Stomach smooth muscle (tissue), 2 donors: ENCODE data around the gene ZCCHC7.
"Not testable (repeated sequence)": the region's sequence is repeated elsewhere in the genome, so short reads cannot be mapped to it uniquely, and the experiment has no call there.

ENCODE experiments used
- H3K27ac ChIP-seq: one replicate; pipeline ENCODE4 v1.7.0; 2013; ENCODE audit warnings: mild to moderate bottlenecking, low read length, inconsistent platforms
- H3K27me3 ChIP-seq, 2 donors: one replicate each; pipeline ENCODE4 v1.7.0; 2013; ENCODE audit warnings: low read length in 2 of 2; ENCODE audit not compliant: insufficient read depth in 2 of 2, control insufficient read depth in 1 of 2
- H3K36me3 ChIP-seq, 2 donors: one replicate each; pipeline ENCODE4 v1.7.0; 2013; ENCODE audit warnings: low read length in 2 of 2; ENCODE audit not compliant: control insufficient read depth in 2 of 2, insufficient read depth in 2 of 2
- H3K4me1 ChIP-seq: one replicate; pipeline ENCODE4 v1.7.0; 2013; ENCODE audit warnings: low read length; ENCODE audit not compliant: control insufficient read depth, insufficient read depth
- H3K4me3 ChIP-seq, 2 donors: one replicate each; pipeline ENCODE4 v1.7.0; 2013; ENCODE audit warnings: low read length in 2 of 2
- H3K9ac ChIP-seq, 2 donors: one replicate each; pipeline ENCODE4 v1.7.0; 2013; ENCODE audit warnings: low read length in 2 of 2, mild to moderate bottlenecking in 1 of 2
- H3K9me3 ChIP-seq, 2 donors: one replicate each; pipeline ENCODE4 v1.7.0; 2013; ENCODE audit warnings: low read length in 2 of 2; ENCODE audit not compliant: control insufficient read depth in 2 of 2
- donor health status: healthy.
- donor health status: Pancreatic carcinoma.

The ZCCHC7 gene

GRCh38 chr9:37295178-37295577 is 174.8 kb downstream of the ZCCHC7 start:
- no peak overlapping the region for H3K9ac ChIP-seq
- no peaks in the 10 kb centered on the region for H3K4me1 ChIP-seq
- H3K4me3 ChIP-seq, result no peak overlapping the region
- no peaks in the 10 kb centered on the region for H3K36me3 ChIP-seq
- no peak overlapping the region for H3K27ac ChIP-seq
- H3K9me3 ChIP-seq, result no peaks in the 10 kb centered on the region
- H3K27me3 ChIP-seq, result no peaks in the 10 kb centered on the region

- no peaks in the 10 kb centered on the region for H3K4me1 ChIP-seq
- no peak overlapping the region for H3K27ac ChIP-seq
- no peaks in the 10 kb centered on the region for H3K9me3 ChIP-seq
- H3K36me3 ChIP-seq, result no peaks in the 10 kb centered on the region
- no peak overlapping the region for H3K4me3 ChIP-seq
- H3K9ac ChIP-seq, result no peak overlapping the region
- no peaks in the 10 kb centered on the region for H3K27me3 ChIP-seq
These were observed 175.4 kb downstream of the ZCCHC7 start for GRCh38 chr9:37295796-37296195.

DNA sequence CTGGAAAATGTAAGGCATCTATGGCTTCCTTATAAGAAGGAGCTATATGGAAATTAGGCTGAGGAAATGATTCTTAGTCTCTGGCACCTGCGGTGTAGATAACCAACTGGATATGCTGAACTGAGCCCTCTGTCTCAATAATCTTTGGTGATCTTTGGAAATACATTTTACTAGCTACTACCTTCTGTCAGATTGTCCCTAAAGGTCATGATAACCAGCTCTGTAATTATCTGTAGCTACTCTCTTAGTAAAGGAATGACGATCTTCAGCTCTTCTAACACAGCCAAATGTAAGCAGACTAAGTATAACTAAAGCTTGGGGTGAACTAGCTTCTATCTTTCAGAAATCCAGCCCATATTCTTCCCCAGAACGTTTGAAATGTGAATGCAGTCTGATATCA is 177.2 kb downstream of the ZCCHC7 start:
- Histone ChIP-seq H3K4me1 (no peaks in the 10 kb centered on the region), H3K9me3 (no peaks in the 10 kb centered on the region), H3K9ac (no peak overlapping the region), H3K4me3 (no peak overlapping the region), H3K27ac (no peak overlapping the region), H3K36me3 (no peaks in the 10 kb centered on the region), H3K27me3 (no peaks in the 10 kb centered on the region)

GRCh38 chr9:37300620-37301019 is 180.2 kb downstream of the ZCCHC7 start:
- Histone ChIP-seq H3K4me3 (no peak overlapping the region), H3K27ac (no peak overlapping the region), H3K4me1 (no peaks in the 10 kb centered on the region), H3K9ac (no peak overlapping the region), H3K27me3 (no peaks in the 10 kb centered on the region), H3K36me3 (no peaks in the 10 kb centered on the region), H3K9me3 (no peaks in the 10 kb centered on the region)

GRCh38 chr9:37301042-37301853 is 180.9 kb downstream of the ZCCHC7 start:
- no peak overlapping the region for H3K9ac ChIP-seq
- H3K36me3 ChIP-seq, result no peaks in the 10 kb centered on the region
- no peak overlapping the region for H3K27ac ChIP-seq
- no peaks in the 10 kb centered on the region for H3K27me3 ChIP-seq
- no peaks in the 10 kb centered on the region for H3K4me1 ChIP-seq
- no peak overlapping the region for H3K4me3 ChIP-seq
- H3K9me3 ChIP-seq, result no peaks in the 10 kb centered on the region

GRCh38 chr9:37301854-37302172 is 181.4 kb downstream of the ZCCHC7 start:
- no peaks in the 10 kb centered on the region for H3K9me3 ChIP-seq
- H3K27me3 ChIP-seq, result no peaks in the 10 kb centered on the region
- no peak overlapping the region for H3K4me3 ChIP-seq
- H3K4me1 ChIP-seq, result no peaks in the 10 kb centered on the region
- no peak overlapping the region for H3K27ac ChIP-seq
- H3K9ac ChIP-seq, result no peak overlapping the region
- peaks cover 0 to under 1% of the 10 kb centered on the region in 2 donors for H3K36me3 ChIP-seq

GRCh38 chr9:37302277-37302676 is 181.9 kb downstream of the ZCCHC7 start:
- no peak overlapping the region for H3K27ac ChIP-seq
- H3K4me1 ChIP-seq, result no peaks in the 10 kb centered on the region
- H3K36me3 ChIP-seq, result peaks cover 0 to 2% of the 10 kb centered on the region in 2 donors
- H3K9ac ChIP-seq, result no peak overlapping the region
- no peak overlapping the region for H3K4me3 ChIP-seq
- no peaks in the 10 kb centered on the region for H3K9me3 ChIP-seq
- H3K27me3 ChIP-seq, result no peaks in the 10 kb centered on the region

DNA sequence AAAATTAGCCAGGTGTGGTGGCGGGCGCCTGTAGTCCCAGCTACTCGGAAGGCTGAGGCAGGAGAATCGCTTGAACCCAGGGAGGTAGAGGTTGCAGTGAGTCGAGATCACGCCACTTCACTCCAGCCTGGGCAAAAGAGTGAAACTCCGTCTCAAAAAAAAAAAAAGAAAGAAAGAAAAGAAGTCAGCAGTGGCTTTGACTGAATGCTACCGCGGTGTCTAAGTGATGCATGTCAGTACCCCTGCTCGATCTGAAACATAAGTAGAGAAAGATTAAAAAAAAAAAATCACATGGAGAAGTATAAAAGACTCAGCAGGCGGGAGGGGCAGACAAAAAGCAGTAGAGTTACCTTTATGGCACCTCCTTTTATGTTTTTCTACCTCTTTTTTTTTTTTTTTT is 182.9 kb downstream of the ZCCHC7 start:
- H3K9me3 ChIP-seq, H3K27me3 ChIP-seq, H3K27ac ChIP-seq: not testable (repeated sequence)

DNA sequence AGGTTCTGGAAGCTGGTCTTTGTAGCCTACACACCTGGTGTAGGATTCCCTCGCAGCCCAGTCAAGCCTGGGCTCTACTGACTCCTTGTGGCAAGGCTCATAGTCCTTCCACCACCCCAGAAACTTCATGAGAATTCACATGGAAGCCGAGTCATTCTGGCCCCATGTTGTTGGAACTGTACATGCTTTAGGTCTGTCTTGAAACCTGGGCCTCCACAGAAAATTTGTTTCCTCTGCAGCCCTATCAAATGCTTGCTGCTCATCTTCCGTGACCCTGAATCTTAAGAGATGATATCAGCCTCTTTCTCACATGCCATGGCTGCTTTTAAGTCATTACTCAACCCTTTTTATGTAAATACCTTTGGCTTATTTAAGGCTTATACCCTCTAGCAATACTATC is 188.8 kb downstream of the ZCCHC7 start:
- Histone ChIP-seq H3K9me3 (no peaks in the 10 kb centered on the region), H3K27ac (no peak overlapping the region), H3K27me3 (no peaks in the 10 kb centered on the region), H3K9ac (no peak overlapping the region), H3K4me3 (no peak overlapping the region), H3K4me1 (no peaks in the 10 kb centered on the region), H3K36me3 (peaks cover 2 to 5% of the 10 kb centered on the region in 2 donors)

More for the DNA sequence above, 182.9 kb downstream of the ZCCHC7 start:
- H3K4me1 ChIP-seq, H3K4me3 ChIP-seq, H3K9ac ChIP-seq, H3K36me3 ChIP-seq: not testable (repeated sequence)

DNA sequence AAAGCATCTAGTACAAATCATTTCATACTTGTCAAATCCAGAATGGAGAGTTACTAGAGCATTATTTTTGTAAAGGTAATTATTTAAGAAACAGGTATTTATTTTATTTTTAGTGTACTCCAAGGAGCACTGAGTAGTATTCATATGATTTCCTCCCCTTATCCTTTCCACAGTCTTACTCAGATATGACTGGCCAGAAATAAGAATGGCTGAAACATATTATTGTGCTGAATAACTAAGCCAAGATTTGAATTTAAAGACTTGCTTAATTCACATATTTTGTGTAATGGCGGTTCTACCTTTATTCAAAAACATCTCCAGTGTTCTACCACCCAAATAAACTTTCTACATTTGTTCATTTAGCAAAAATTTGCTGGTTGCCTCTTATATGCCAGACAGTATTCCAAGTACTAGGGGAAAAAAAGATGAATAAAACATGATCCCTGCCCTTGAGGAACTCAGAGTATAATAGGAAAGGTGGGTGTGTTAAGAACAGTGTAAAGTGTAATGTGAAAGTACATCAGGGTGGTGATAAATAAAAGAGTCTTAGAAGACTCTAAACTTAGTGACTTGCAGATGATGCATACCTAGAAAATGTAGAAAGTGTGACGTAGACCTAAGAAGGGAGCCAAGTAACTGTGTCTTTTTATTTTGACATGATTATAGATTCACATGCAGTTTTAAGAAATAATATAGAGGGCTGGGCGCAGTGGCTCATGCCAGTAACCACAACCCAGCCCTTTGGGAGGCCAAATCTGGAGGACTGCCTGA is 191.7 kb downstream of the ZCCHC7 start:
- no peaks in the 10 kb centered on the region for H3K4me1 ChIP-seq
- H3K36me3 ChIP-seq, result peaks cover 0 to 10% of the 10 kb centered on the region in 2 donors
- H3K4me3 ChIP-seq, result no peak overlapping the region
- no peak overlapping the region for H3K9ac ChIP-seq
- no peaks in the 10 kb centered on the region for H3K27me3 ChIP-seq
- no peaks in the 10 kb centered on the region for H3K9me3 ChIP-seq
- H3K27ac ChIP-seq, result no peak overlapping the region

- Histone ChIP-seq H3K36me3 (no peaks in the 10 kb centered on the region), H3K4me3 (no peak overlapping the region), H3K27me3 (no peaks in the 10 kb centered on the region), H3K9me3 (peaks cover 0 to 5% of the 10 kb centered on the region in 2 donors), H3K4me1 (no peaks in the 10 kb centered on the region), H3K9ac (no peak overlapping the region), H3K27ac (no peak overlapping the region)
These were observed 203.9 kb downstream of the ZCCHC7 start for GRCh38 chr9:37324261-37324683.
